IPS-20b (cell line): Measurements from ENCODE around the gene BRCA1.

Experiments
- H3K27ac ChIP-seq: one replicate; pipeline ENCODE4 v1.5.1; 2013; ENCODE audit warnings: low read length
- H3K27me3 ChIP-seq: 2 replicates; pipeline ENCODE4 v1.6.1; 2013; ENCODE audit warnings: mild to moderate bottlenecking, low read length, inconsistent platforms; ENCODE audit not compliant: insufficient read depth
- H3K36me3 ChIP-seq: 2 replicates; pipeline ENCODE4 v1.6.1; 2013; ENCODE audit warnings: low read depth, mild to moderate bottlenecking, inconsistent platforms, low read length, moderate library complexity; ENCODE audit not compliant: insufficient read depth
- H3K4me1 ChIP-seq: 2 replicates; pipeline ENCODE4 v1.6.1; 2013; ENCODE audit warnings: mild to moderate bottlenecking, control low read depth, inconsistent platforms, low read length, moderate library complexity; ENCODE audit not compliant: insufficient read depth
- H3K4me3 ChIP-seq: 2 replicates; pipeline ENCODE4 v1.5.1; 2013; ENCODE audit warnings: mild to moderate bottlenecking, low read length, inconsistent platforms
- H3K9ac ChIP-seq: 2 replicates; pipeline ENCODE4 v1.6.1; 2013; ENCODE audit warnings: low read depth, mild to moderate bottlenecking, inconsistent platforms, low read length, moderate library complexity
- H3K9me3 ChIP-seq: 2 replicates; pipeline ENCODE4 v1.6.1; 2013; ENCODE audit warnings: mild to moderate bottlenecking, low read depth, low read length, inconsistent platforms; ENCODE audit not compliant: insufficient read depth

BRCA1 gene

GRCh38 chr17:43018932-43019331, 106.2 kb downstream of the BRCA1 start:
- Histone ChIP-seq H3K9ac (no peak overlapping the region), H3K36me3 (peaks cover 44% of the 10 kb centered on the region), H3K4me1 (peaks cover 12% of the 10 kb centered on the region), H3K9me3 (no peaks in the 10 kb centered on the region), H3K4me3 (no peak overlapping the region), H3K27ac (no peak overlapping the region), H3K27me3 (no peaks in the 10 kb centered on the region)

- H3K4me1 ChIP-seq = peaks cover 12% of the 10 kb centered on the region
- no peaks in the 10 kb centered on the region for H3K9me3 ChIP-seq
- no peak overlapping the region for H3K4me3 ChIP-seq
- H3K27me3 ChIP-seq = no peaks in the 10 kb centered on the region
- no peak overlapping the region for H3K9ac ChIP-seq
- peaks cover 44% of the 10 kb centered on the region for H3K36me3 ChIP-seq
- H3K27ac ChIP-seq = no peak overlapping the region
Observed at GRCh38 chr17:43018008-43018853, 106.9 kb downstream of the BRCA1 start.

- peaks cover 12% of the 10 kb centered on the region for H3K4me1 ChIP-seq
- no peak overlapping the region for H3K9ac ChIP-seq
- H3K36me3 ChIP-seq = peaks cover 44% of the 10 kb centered on the region
- no peak overlapping the region for H3K27ac ChIP-seq
- no peaks in the 10 kb centered on the region for H3K9me3 ChIP-seq
- H3K27me3 ChIP-seq = no peaks in the 10 kb centered on the region
- no peak overlapping the region for H3K4me3 ChIP-seq
Observed at GRCh38 chr17:43016216-43016615, 108.9 kb downstream of the BRCA1 start.

- Histone ChIP-seq H3K9me3 (no peaks in the 10 kb centered on the region), H3K36me3 (peaks cover 44% of the 10 kb centered on the region), H3K27me3 (no peaks in the 10 kb centered on the region), H3K9ac (no peak overlapping the region), H3K4me1 (peaks cover 9% of the 10 kb centered on the region), H3K4me3 (no peak overlapping the region), H3K27ac (no peak overlapping the region)
Observed at GRCh38 chr17:43015579-43015978, 109.6 kb downstream of the BRCA1 start.

GRCh38 chr17:43014649-43015542, 110.3 kb downstream of the BRCA1 start:
- Histone ChIP-seq H3K4me1 (peaks cover 3% of the 10 kb centered on the region), H3K36me3 (peaks cover 37% of the 10 kb centered on the region), H3K27me3 (no peaks in the 10 kb centered on the region), H3K9me3 (no peaks in the 10 kb centered on the region), H3K9ac (no peak overlapping the region), H3K4me3 (no peak overlapping the region), H3K27ac (no peak overlapping the region)

- H3K27ac ChIP-seq = no peak overlapping the region
Observed at GRCh38 chr17:43014020-43014648, 111.0 kb downstream of the BRCA1 start.

GRCh38 chr17:43013296-43013695, 111.9 kb downstream of the BRCA1 start:
- no peaks in the 10 kb centered on the region for H3K27me3 ChIP-seq
- H3K27ac ChIP-seq = no peak overlapping the region
- no peak overlapping the region for H3K4me3 ChIP-seq
- H3K9me3 ChIP-seq = no peaks in the 10 kb centered on the region
- peaks cover 28% of the 10 kb centered on the region for H3K36me3 ChIP-seq
- no peaks in the 10 kb centered on the region for H3K4me1 ChIP-seq
- no peak overlapping the region for H3K9ac ChIP-seq

More at GRCh38 chr17:43014020-43014648, 111.0 kb downstream of the BRCA1 start:
- H3K4me1 ChIP-seq = no peaks in the 10 kb centered on the region
- no peaks in the 10 kb centered on the region for H3K27me3 ChIP-seq
- no peak overlapping the region for H3K9ac ChIP-seq
- no peaks in the 10 kb centered on the region for H3K9me3 ChIP-seq
- H3K36me3 ChIP-seq = peaks cover 36% of the 10 kb centered on the region
- no peak overlapping the region for H3K4me3 ChIP-seq

- H3K4me1 ChIP-seq = no peaks in the 10 kb centered on the region
- H3K27me3 ChIP-seq = no peaks in the 10 kb centered on the region
- peaks cover 21% of the 10 kb centered on the region for H3K36me3 ChIP-seq
- H3K4me3 ChIP-seq = no peak overlapping the region
- H3K27ac ChIP-seq = no peak overlapping the region
- H3K9ac ChIP-seq = no peak overlapping the region
- no peaks in the 10 kb centered on the region for H3K9me3 ChIP-seq
Observed at GRCh38 chr17:43011728-43012472, 113.3 kb downstream of the BRCA1 start.

- Histone ChIP-seq H3K27ac (no peak overlapping the region), H3K4me3 (no peak overlapping the region), H3K4me1 (no peaks in the 10 kb centered on the region), H3K9me3 (no peaks in the 10 kb centered on the region), H3K9ac (no peak overlapping the region), H3K27me3 (no peaks in the 10 kb centered on the region), H3K36me3 (peaks cover 12% of the 10 kb centered on the region)
Observed at GRCh38 chr17:43010667-43011308, 114.4 kb downstream of the BRCA1 start.

- H3K9ac ChIP-seq = peak within 1 kb of the TSS; percentile 72
- H3K4me1 ChIP-seq = no peaks in the 10 kb centered on the region
- H3K27ac ChIP-seq = no peak within 1 kb of the TSS
- H3K27me3 ChIP-seq = no peaks in the 10 kb centered on the region
- peak within 1 kb of the TSS; percentile 58 for H3K4me3 ChIP-seq
- no peaks in the 10 kb centered on the region for H3K9me3 ChIP-seq
- H3K36me3 ChIP-seq = peaks cover 25% of the 10 kb centered on the region
Observed at GRCh38 chr17:43006639-43007551, 118.3 kb downstream of the BRCA1 start, which contains the start of gene IFI35. TSS of gene IFI35 (plus strand) at chr17:43006784. CDS start at chr17:43006948, 164 bp downstream.
